Activated CD8-positive, alpha-beta memory T cell treated with anti-CD3 and anti-CD28 coated beads, Interleukin-2, amount 10 ng/mL, durations not matched to agents 7 days and 5 days (primary cell): ENCODE results near the gene TOMM20. TPM values are rescaled to one million over a fixed set of nuclear protein-coding genes. Genes with fewer than 3 reads are reported as not detected.
A peak's percentile ranks its signal among the peaks of the same experiment; 100 is the strongest.
"Not testable (repeated sequence)": the region's sequence is repeated elsewhere in the genome, so short reads cannot be mapped to it uniquely, and the experiment has no call there.

Experiments
- ATAC-seq: fragments of 150-1000 bp; cut with Tn5 transposase; one replicate; pipeline ENCODE4 v1.10.0; 2021; ENCODE audit warnings: moderate library complexity
- CTCF ChIA-PET: fragments of 350-600 bp; sonication (Branson Sonifier 250); formaldehyde crosslinking; loops from one replicate; lab custom pipeline; 2021; ENCODE audit warnings: antibody characterized with exemption; lab: Charles Lee
- DNase-seq: peaks from one replicate; pipeline ENCODE4 v3.0.0-alpha.2; 2020
- H3K27ac Mint-ChIP-seq: one replicate; pipeline ENCODE4 v1.8.0; 2021; ENCODE audit warnings: mild to moderate bottlenecking, mixed read lengths
- H3K27me3 Mint-ChIP-seq: one replicate; pipeline ENCODE4 v1.8.0; 2021; ENCODE audit warnings: mixed read lengths
- H3K36me3 Mint-ChIP-seq: one replicate; pipeline ENCODE4 v1.8.0; 2021; ENCODE audit warnings: mild to moderate bottlenecking, mixed read lengths
- H3K4me1 Mint-ChIP-seq: one replicate; pipeline ENCODE4 v1.8.0; 2021; ENCODE audit warnings: mixed read lengths
- H3K4me3 Mint-ChIP-seq: one replicate; pipeline ENCODE4 v1.8.0; 2021; ENCODE audit warnings: mild to moderate bottlenecking, moderate library complexity, mixed read lengths
- H3K9me3 Mint-ChIP-seq: one replicate; pipeline ENCODE4 v1.8.0; 2022; ENCODE audit warnings: low read depth, mixed read lengths
- total RNA-seq, 2 experiments: library from RNA; stranded (reverse); gene quantifications; one replicate each; pipeline ENCODE4 v1.2.3, GENCODE V29; 2021

Gene TOMM20
- total RNA-seq, 2 experiments from 2014 or later: 71.1 to 76.7 TPM

DNA sequence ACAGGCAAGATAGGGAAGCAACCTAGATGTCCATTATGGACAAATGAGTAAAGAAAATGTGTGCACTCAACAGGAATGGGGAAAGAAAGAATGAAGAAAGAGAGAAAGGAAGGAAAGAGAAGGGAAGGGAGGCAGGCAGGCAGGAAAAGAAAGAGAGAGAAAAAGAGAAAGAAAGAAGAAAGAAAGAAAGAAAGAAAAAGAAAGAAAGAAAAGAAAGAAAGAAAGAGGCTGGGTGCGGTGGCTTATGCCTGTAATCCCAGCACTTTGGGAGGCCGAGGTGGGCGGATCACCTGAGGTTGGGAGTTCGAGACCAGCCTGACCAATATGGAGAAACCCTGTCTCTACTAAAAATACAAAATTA is 48.4 kb downstream of the TOMM20 start:
- H3K9me3 Mint-ChIP-seq, ATAC-seq, H3K27ac Mint-ChIP-seq, DNase-seq, H3K27me3 Mint-ChIP-seq, H3K4me3 Mint-ChIP-seq, H3K36me3 Mint-ChIP-seq: not testable (repeated sequence)
- CTCF ChIA-PET: interaction anchor here (1.2 to 4.0 kb wide), 3 partner anchors 483 to 593 kb away, joined by 4 to 38 read pairs (median 4); no protein-coding TSS in a partner anchor
- H3K4me1 Mint-ChIP-seq: peaks cover 32% of the 10 kb centered on the region

DNA sequence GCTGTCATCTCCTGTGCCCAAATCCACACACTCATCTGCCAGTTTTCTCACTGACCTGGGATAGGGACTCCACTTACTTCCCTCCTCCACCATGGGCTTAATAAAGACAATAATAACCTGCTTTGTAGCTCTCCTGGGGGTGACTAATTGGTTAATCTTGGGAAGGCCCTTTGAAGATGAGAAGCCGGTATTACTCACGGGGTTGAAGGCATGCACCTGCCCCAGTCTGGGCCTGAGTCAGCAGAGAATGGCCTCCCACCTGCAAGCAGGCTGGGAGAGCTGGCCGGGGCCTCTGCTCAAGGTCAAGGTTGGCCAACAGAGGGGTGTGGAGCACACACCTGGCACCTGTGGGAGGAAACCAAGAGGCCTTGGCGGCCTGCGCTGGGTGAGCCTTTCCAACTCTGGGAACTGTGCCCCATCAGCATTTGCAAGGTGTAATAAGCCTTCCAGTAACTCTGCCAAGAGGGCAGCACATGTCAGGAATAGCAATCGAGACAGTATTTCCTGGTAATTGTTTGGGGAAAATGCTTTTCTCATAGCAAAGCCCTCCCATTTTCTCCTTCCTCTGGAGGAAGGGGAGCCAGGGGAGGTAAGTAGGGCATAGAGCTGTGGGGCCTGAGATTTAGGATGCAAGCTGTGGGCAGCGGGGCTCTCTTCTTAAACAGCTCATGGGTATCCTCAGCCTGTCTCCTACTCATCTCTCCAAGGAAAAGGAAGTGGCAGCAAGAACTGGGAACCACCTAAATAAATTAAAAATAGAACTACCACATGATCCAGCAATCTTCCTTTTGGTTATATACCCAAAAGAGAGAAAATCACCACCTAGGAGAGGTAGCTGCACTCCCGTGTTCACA is 49.0 kb downstream of the TOMM20 start:
- ATAC-seq: no peak
- CTCF ChIA-PET: interaction anchor here (0.8 to 1.6 kb wide), 5 partner anchors 9 to 592 kb away, joined by 3 to 4 read pairs (median 4); no protein-coding TSS in a partner anchor
- Mint-ChIP-seq H3K27ac (no peak overlapping the region), H3K9me3 (no peaks in the 10 kb centered on the region), H3K4me3 (no peak overlapping the region), H3K27me3 (no peaks in the 10 kb centered on the region), H3K4me1 (peaks cover 38% of the 10 kb centered on the region), H3K36me3 (no peaks in the 10 kb centered on the region)
- no peak for DNase-seq

DNA sequence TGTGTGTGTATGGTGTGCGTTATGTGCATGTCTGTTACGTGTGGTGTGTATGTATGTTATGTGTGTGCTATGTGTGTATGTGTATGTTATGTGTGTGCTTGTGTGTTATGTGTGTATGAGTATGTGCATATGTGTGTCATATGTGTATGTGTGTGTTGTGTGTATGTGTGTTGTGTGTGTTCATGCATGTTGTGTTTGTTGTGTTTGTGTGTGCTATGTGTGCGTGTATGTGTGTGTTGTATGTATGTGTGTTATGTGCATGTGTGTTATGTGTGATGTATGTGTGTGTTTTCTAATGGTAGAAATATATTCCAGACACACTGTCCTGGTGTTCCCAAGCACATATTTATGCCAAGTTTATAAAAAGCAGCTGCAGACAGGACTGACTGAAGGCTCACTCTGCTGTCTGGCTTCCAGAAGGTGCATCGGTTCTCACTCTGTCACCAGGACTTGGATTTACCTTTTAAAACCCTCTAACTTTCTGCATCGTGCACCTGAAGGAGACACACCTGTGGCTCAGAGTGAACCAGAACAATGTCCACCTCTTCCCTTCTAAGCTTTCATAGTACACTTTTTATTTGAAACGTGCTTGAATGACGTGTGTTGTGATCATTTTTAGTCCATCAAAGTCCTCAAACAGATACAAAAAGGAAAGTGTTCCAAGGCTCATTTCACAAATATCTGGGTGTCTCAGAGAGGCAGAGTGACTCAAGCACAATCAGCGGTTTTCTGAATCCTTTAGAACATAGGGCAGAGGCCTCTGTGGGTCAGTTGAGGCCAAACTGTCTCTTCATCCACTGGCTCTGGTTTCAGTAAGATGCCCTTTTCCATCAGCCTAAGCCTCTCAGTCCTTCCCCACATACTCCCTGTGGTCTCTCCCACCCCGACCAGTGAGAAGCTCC is 49.9 kb downstream of the TOMM20 start:
- Mint-ChIP-seq H3K27ac (no peak overlapping the region), H3K36me3 (no peaks in the 10 kb centered on the region), H3K27me3 (no peaks in the 10 kb centered on the region), H3K4me1 (peaks cover 42% of the 10 kb centered on the region), H3K4me3 (no peak overlapping the region), H3K9me3 (no peaks in the 10 kb centered on the region)
- DNase-seq: no peak
- CTCF ChIA-PET: interaction anchor here (0.8 to 1.6 kb wide), 6 partner anchors 9 to 591 kb away, joined by 3 to 5 read pairs (median 4); no protein-coding TSS in a partner anchor
- no peak for ATAC-seq

DNA sequence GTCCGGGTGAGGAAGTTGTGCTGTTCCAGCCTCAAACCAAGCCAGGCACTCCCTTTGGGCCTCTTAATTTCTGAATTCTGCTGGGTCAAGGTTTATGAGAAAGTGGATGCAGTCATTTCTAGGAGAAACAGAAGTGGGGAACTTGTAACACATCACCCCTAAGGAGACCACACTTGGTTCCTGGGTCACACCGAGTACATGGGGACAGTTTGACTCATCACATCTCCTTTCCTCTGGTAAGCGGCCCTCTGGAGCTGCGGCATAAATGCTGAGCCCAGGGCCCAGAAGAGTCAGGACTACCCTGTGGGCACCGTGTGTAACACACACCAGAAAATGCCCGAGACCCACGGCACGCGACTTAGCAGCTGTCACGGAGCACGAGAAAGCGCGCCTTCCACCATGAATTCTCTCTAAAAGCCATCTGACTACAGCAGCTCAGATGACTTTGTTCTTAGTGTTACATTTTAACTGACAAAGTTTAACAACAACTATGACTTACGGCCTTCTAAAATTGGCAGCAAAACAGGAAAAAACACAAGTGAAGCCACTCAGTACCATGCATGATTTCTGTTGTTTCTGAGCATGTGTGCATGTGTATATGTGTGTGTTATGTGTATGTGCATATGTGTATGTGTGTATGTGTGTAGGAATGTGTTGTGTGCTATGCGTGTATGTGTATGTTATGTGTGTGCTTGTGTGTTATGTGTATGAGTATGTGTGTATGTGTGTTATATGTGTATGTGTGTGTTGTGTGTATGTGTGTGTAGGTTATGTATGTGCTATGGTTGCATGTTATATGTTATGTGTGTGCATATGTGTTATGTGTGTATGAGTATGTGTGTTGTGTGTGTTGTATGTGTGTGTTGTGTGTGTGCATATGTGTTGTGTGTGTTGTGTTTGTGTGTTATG is 50.8 kb downstream of the TOMM20 start:
- peak; percentile 92 for DNase-seq
- Mint-ChIP-seq H3K27me3 (no peaks in the 10 kb centered on the region), H3K36me3 (no peaks in the 10 kb centered on the region), H3K9me3 (no peaks in the 10 kb centered on the region), H3K4me3 (peak overlapping the region; percentile 10), H3K4me1 (peaks cover 35% of the 10 kb centered on the region), H3K27ac (no peak overlapping the region)
- ATAC-seq: peak; percentile 80
- CTCF ChIA-PET: interaction anchor here (0.6 to 1.5 kb wide), 4 partner anchors 65 to 1386 kb away, joined by 3 to 5 read pairs (median 4); no protein-coding TSS in a partner anchor

DNA sequence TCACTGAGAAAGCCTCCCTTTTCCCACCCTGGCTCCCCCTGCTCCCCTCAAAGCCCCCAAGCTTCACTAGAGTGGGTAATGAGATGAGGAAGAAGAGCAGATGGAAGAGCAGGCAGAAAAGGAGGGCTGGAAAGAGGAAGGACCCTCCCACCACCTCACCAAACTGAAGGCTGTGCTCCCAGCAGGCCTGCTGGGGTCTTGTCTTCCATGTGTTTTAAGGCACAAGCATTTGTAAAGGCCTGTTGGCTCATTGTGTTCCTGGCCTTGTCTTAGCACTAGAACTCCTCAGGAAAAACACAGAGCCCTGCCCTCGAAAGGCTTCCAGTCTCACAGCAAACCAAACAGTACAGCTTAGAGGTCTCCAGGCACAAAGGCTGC is 51.5 kb downstream of the TOMM20 start:
- CTCF ChIA-PET: interaction anchor here (0.6 to 1.6 kb wide), 5 partner anchors 65 to 1387 kb away, joined by 3 to 5 read pairs (median 3); no protein-coding TSS in a partner anchor
- H3K27ac Mint-ChIP-seq: no peak overlapping the region
- ATAC-seq: no peak
- no peaks in the 10 kb centered on the region for H3K36me3 Mint-ChIP-seq
- no peaks in the 10 kb centered on the region for H3K27me3 Mint-ChIP-seq
- no peaks in the 10 kb centered on the region for H3K9me3 Mint-ChIP-seq
- no peak for DNase-seq
- H3K4me1 Mint-ChIP-seq: peaks cover 36% of the 10 kb centered on the region
- peak overlapping the region; percentile 22 for H3K4me3 Mint-ChIP-seq

DNA sequence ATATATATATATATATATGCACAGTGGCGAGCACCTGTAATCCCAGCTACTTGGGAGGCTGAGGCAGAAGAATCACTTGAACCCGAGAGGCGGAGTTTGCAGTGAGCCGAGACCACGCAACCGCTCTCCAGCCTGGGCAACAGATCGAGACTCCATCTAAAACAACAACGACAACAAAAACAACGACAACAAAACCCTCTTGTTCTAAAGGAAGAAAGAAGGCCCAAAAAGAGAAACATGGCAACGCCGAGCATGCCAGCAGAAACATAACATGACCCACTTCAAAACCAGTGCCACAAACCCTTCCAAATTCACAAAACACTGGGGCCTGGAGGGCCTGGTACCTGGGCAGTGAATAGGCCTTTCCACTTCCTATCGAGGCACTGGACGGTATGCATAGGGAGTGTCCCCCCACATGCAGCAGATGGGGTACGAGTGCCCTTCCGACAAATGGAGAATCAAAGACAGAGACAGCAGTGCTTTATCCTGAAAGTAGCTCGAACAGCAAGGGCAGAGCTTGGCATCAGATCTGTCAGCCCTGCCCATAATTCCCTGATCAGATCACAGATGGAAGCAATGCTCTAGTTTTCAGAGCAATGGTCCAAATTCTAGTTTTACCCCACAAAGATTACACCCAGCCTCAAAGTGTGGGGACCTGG is 52.0 kb downstream of the TOMM20 start:
- ATAC-seq: no peak
- no peaks in the 10 kb centered on the region for H3K9me3 Mint-ChIP-seq
- H3K4me3 Mint-ChIP-seq: peak overlapping the region; percentile 22
- peaks cover 41% of the 10 kb centered on the region for H3K4me1 Mint-ChIP-seq
- no peaks in the 10 kb centered on the region for H3K36me3 Mint-ChIP-seq
- H3K27ac Mint-ChIP-seq: no peak overlapping the region
- DNase-seq: no peak
- CTCF ChIA-PET: interaction anchor here (0.6 to 1.6 kb wide), 4 partner anchors 64 to 1387 kb away, joined by 3 to 5 read pairs (median 4); no protein-coding TSS in a partner anchor
- no peaks in the 10 kb centered on the region for H3K27me3 Mint-ChIP-seq

DNA sequence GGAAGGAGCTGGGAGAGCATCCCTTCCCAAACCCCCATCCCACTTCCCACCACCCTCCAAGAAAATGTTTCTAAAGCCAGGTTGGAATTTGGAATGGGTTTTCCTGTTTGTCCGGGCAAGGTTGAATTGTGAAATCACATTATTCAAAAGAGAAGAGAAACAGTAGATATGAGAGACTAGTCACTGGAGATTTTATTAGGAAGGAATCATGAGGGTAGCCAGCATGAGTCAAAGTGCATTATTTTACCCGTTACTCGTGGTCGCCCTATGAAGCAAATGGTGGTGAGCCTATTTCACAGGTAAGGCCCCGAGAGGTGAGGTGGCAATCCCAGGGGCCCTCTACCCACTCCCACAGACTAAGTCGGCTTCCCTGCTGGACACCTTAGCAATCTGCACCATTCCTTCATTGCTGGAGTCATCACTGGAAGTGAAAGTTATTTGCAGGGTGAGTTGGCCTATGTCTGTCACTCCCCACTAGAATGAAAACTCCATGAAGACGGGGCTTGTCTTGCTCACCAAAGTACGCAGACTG is 52.8 kb downstream of the TOMM20 start:
- Mint-ChIP-seq H3K36me3 (no peaks in the 10 kb centered on the region), H3K27ac (peak overlapping the region; percentile 90), H3K4me3 (peak overlapping the region; percentile 59), H3K9me3 (no peaks in the 10 kb centered on the region), H3K27me3 (no peaks in the 10 kb centered on the region), H3K4me1 (peaks cover 37% of the 10 kb centered on the region)
- DNase-seq: no peak
- CTCF ChIA-PET: interaction anchor here (0.9 to 1.6 kb wide), 6 partner anchors 11 to 113 kb away, joined by 3 to 6 read pairs (median 3); no protein-coding TSS in a partner anchor
- ATAC-seq: no peak

DNA sequence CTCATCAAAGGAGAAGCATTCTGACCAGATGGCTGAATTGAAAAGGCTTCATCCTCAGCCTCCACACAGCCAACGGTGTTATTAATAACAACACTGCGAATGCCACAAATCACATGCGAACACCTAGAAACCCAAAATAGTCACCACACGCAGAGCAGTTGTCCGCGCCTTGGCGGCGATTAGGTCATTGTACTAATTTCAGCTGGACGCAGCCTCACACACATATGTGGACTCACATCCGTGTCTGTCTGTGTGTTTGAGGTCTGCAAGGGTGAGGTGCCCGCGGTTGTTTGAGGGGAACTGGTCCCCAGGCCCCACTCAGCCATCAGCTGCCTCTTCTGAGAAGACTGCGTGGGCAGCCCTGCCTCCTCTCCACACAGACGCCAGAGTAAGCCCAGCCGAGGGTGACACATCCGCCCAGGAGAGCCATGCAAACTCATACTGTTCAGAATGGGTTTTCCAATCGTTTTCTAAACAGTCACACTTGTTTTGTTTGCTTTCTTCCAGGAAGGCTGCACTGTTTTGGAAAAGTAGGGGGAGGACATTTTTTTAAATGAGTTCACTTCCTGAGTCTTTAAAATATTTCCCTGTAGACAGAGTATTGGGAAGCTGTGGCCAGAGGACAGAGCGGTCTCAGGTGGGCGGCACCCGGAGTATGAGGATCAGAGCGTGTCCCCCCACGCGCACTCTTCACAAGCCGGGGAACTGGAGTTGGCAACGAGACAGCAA is 53.4 kb downstream of the TOMM20 start:
- H3K36me3 Mint-ChIP-seq: no peaks in the 10 kb centered on the region
- peak; percentile 60 for ATAC-seq
- peak overlapping the region; percentile 90 for H3K27ac Mint-ChIP-seq
- peak; percentile 87 for DNase-seq
- H3K4me1 Mint-ChIP-seq: peaks cover 35% of the 10 kb centered on the region
- CTCF ChIA-PET: interaction anchor here (0.9 to 1.6 kb wide), 6 partner anchors 10 to 112 kb away, joined by 3 to 6 read pairs (median 3); no protein-coding TSS in a partner anchor
- peak overlapping the region; percentile 59 for H3K4me3 Mint-ChIP-seq
- no peaks in the 10 kb centered on the region for H3K27me3 Mint-ChIP-seq
- H3K9me3 Mint-ChIP-seq: no peaks in the 10 kb centered on the region

DNA sequence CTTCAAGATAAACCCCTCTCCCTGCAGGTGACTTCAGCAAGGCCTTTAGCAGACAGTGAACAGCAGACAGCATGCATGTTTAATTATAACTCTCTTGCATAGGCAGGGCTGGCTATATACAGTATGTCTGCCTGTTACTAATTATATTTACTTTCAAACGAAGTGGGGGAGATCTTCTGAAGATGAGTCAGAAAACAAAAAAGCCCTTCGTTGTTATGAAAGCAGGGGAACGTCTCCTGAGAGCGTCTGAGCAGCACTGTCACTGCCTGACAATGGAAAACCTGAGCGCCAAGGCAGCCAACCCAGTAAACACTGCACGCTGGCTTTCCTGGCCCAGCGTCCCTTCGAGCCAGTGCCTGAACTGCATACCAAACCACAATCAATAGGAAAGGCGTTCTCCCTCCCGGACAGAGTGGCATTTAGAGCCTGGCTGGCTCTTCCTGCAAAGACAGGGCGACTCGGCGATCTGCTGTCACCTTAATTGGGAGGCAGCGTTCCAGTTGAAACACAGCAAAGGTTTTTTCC is 54.1 kb downstream of the TOMM20 start:
- H3K4me3 Mint-ChIP-seq: peak overlapping the region; percentile 59
- ATAC-seq (peak; percentile 37), DNase-seq (peak; percentile 66)
- H3K27me3 Mint-ChIP-seq: no peaks in the 10 kb centered on the region
- peak overlapping the region; percentile 90 for H3K27ac Mint-ChIP-seq
- CTCF ChIA-PET: interaction anchor here (0.9 to 1.5 kb wide), 3 partner anchors 10 to 95 kb away, joined by 3 to 6 read pairs (median 5); no protein-coding TSS in a partner anchor
- no peaks in the 10 kb centered on the region for H3K36me3 Mint-ChIP-seq
- H3K4me1 Mint-ChIP-seq: peaks cover 32% of the 10 kb centered on the region
- no peaks in the 10 kb centered on the region for H3K9me3 Mint-ChIP-seq

DNA sequence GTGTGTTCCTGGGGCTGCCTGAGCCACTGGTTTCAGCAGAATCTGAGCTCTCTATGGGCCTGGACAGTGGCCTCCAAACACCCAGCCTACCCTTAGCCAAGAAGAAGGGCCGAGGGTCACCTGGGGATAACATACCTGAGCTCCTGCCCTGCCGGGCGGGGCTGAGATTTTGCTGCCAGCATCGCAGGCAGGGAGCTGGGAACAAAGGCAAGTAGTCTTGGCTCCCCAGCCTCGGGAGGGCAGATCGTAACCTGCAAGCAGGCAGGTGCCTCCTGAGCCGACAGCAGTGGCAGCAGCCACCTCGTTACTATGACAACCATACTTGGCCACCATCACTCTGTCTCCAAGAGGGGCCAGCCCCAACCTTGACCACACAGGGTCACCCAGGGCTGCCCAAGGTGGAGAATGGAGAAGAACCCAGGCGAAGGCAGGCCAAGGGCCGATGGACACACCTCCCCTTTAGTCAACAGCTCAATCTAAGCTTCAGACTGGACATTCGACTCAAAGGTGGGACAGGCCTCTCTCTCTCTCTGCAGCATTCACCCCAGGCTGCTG is 54.6 kb downstream of the TOMM20 start:
- CTCF ChIA-PET: interaction anchor here (1.2 to 1.5 kb wide), 2 partner anchors 94 to 575 kb away, joined by 3 to 5 read pairs; no protein-coding TSS in a partner anchor
- peak overlapping the region; percentile 59 for H3K4me3 Mint-ChIP-seq
- no peak for ATAC-seq

More for the DNA sequence above, 54.6 kb downstream of the TOMM20 start:
- DNase-seq: no peak
- no peaks in the 10 kb centered on the region for H3K9me3 Mint-ChIP-seq
- no peaks in the 10 kb centered on the region for H3K27me3 Mint-ChIP-seq
- H3K36me3 Mint-ChIP-seq: no peaks in the 10 kb centered on the region
- H3K27ac Mint-ChIP-seq: peak overlapping the region; percentile 90
- H3K4me1 Mint-ChIP-seq: peaks cover 32% of the 10 kb centered on the region
